SK-N-SH (cell line): ENCODE measurements around the gene P2RY8.

Experiments used
- EP300 ChIP-seq, 2 experiments: IDR thresholded peaks; 2 replicates each; pipeline versions ENCODE4 v1.4.0 to v1.6.1; 2012; ENCODE audit warnings: borderline replicate concordance in 1 of 2, low read depth in 1 of 2, low read length in 1 of 2
- EZH2phosphoT487 ChIP-seq: fragments of 200-600 bp; sonication (generic); IDR thresholded peaks from 2 replicates; pipeline ENCODE4 v1.6.1; 2017; ENCODE audit warnings: low read depth, mixed run types, mild to moderate bottlenecking, antibody characterized with exemption, moderate library complexity, borderline replicate concordance
- FOXM1 ChIP-seq: IDR thresholded peaks from 2 replicates; pipeline ENCODE4 v1.4.0; 2012; ENCODE audit warnings: low read depth, mild to moderate bottlenecking
- MAX ChIP-seq: IDR thresholded peaks from 2 replicates; pipeline ENCODE4 v1.4.0; 2012; ENCODE audit warnings: low read depth
- MXI1 ChIP-seq: IDR thresholded peaks from 2 replicates; pipeline ENCODE4 v1.6.1; 2012; ENCODE audit warnings: mild to moderate bottlenecking, low read depth, low read length, improper control_type of control experiment
- POLR2AphosphoS5 ChIP-seq: IDR thresholded peaks from 2 replicates; pipeline ENCODE4 v1.6.1; 2012; ENCODE audit warnings: low read depth, low read length
- RAD21 ChIP-seq: IDR thresholded peaks from 2 replicates; pipeline ENCODE4 v1.6.1; 2012; ENCODE audit warnings: mild to moderate bottlenecking, low read length
- TAF1 ChIP-seq: IDR thresholded peaks from 2 replicates; pipeline ENCODE4 v1.6.1; 2012; ENCODE audit warnings: low read depth, mild to moderate bottlenecking, low read length, moderate library complexity, borderline replicate concordance
- TCF12 ChIP-seq: IDR thresholded peaks from 2 replicates; pipeline ENCODE4 v1.4.0; 2012
- YY1 ChIP-seq: IDR thresholded peaks from 2 replicates; pipeline ENCODE4 v1.4.0; 2012; ENCODE audit warnings: low read depth, mild to moderate bottlenecking
- TF ChIP-seq, protein P1 (sequence below): fragments of 200-600 bp; sonication (generic); IDR thresholded peaks from 2 replicates; pipeline ENCODE4 v1.6.1; 2017; ENCODE audit warnings: antibody characterized with exemption, mild to moderate bottlenecking, moderate library complexity
- TF ChIP-seq, protein P2 (sequence below): fragments of 150-350 bp; IDR thresholded peaks from 2 replicates; pipeline ENCODE4 v1.6.1; 2017; ENCODE audit warnings: antibody characterized with exemption, low read length, low read depth, borderline replicate concordance
- TF ChIP-seq, protein P3 (sequence below): IDR thresholded peaks from 2 replicates; pipeline ENCODE4 v1.6.1; 2012; ENCODE audit warnings: mild to moderate bottlenecking, low read depth, low read length, moderate library complexity

GRCh38 chrX:1433646-1434357 is 103.2 kb downstream of the P2RY8 start:
- no peak for TF ChIP-seq TCF12
- TF ChIP-seq POLR2AphosphoS5: no peak
- no peak for TF ChIP-seq FOXM1
- TF ChIP-seq, protein P1, sequence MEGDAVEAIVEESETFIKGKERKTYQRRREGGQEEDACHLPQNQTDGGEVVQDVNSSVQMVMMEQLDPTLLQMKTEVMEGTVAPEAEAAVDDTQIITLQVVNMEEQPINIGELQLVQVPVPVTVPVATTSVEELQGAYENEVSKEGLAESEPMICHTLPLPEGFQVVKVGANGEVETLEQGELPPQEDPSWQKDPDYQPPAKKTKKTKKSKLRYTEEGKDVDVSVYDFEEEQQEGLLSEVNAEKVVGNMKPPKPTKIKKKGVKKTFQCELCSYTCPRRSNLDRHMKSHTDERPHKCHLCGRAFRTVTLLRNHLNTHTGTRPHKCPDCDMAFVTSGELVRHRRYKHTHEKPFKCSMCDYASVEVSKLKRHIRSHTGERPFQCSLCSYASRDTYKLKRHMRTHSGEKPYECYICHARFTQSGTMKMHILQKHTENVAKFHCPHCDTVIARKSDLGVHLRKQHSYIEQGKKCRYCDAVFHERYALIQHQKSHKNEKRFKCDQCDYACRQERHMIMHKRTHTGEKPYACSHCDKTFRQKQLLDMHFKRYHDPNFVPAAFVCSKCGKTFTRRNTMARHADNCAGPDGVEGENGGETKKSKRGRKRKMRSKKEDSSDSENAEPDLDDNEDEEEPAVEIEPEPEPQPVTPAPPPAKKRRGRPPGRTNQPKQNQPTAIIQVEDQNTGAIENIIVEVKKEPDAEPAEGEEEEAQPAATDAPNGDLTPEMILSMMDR: no peak
- TF ChIP-seq MAX: no peak
- TF ChIP-seq EP300 (IDR thresholded peaks at IDR 0.05; ENCODE audit: borderline replicate concordance in 1 of 2, low read depth in 1 of 2, low read length in 1 of 2): no peak
- TF ChIP-seq, protein P2, sequence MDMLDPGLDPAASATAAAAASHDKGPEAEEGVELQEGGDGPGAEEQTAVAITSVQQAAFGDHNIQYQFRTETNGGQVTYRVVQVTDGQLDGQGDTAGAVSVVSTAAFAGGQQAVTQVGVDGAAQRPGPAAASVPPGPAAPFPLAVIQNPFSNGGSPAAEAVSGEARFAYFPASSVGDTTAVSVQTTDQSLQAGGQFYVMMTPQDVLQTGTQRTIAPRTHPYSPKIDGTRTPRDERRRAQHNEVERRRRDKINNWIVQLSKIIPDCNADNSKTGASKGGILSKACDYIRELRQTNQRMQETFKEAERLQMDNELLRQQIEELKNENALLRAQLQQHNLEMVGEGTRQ: no peak
- no peak for TF ChIP-seq TAF1
- TF ChIP-seq YY1: no peak
- no peak for TF ChIP-seq RAD21
- TF ChIP-seq MXI1: no peak
- TF ChIP-seq, protein P3, sequence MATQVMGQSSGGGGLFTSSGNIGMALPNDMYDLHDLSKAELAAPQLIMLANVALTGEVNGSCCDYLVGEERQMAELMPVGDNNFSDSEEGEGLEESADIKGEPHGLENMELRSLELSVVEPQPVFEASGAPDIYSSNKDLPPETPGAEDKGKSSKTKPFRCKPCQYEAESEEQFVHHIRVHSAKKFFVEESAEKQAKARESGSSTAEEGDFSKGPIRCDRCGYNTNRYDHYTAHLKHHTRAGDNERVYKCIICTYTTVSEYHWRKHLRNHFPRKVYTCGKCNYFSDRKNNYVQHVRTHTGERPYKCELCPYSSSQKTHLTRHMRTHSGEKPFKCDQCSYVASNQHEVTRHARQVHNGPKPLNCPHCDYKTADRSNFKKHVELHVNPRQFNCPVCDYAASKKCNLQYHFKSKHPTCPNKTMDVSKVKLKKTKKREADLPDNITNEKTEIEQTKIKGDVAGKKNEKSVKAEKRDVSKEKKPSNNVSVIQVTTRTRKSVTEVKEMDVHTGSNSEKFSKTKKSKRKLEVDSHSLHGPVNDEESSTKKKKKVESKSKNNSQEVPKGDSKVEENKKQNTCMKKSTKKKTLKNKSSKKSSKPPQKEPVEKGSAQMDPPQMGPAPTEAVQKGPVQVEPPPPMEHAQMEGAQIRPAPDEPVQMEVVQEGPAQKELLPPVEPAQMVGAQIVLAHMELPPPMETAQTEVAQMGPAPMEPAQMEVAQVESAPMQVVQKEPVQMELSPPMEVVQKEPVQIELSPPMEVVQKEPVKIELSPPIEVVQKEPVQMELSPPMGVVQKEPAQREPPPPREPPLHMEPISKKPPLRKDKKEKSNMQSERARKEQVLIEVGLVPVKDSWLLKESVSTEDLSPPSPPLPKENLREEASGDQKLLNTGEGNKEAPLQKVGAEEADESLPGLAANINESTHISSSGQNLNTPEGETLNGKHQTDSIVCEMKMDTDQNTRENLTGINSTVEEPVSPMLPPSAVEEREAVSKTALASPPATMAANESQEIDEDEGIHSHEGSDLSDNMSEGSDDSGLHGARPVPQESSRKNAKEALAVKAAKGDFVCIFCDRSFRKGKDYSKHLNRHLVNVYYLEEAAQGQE: no peak
- no peak for TF ChIP-seq EZH2phosphoT487
